ENCODE results near the gene KCNQ1.
"Not testable (repeated sequence)": the region's sequence is repeated elsewhere in the genome, so short reads cannot be mapped to it uniquely, and the experiment has no call there.

KCNQ1 gene

DNA sequence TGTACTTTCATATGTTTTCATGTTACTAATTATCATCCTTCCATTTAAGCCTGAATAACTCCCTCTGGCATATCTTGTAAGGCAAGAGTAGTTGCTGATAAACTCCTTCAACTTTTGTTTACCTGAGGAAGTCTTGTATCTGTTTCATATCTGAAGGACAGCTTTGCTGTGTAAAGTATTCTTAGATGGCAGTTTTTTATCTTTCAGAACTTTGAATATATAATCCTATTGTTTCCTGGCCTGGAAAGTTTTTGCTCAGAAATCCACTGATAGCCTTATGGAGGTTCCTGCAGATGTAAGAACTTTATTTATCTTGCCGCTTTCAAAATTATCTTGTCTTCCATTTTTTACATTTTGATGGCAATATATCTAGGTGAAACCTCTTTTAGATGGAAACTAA lies 185.9 kb downstream of the KCNQ1 start:
- DNase-seq = no peak

- DNase-seq = no peak
Measured at GRCh38 chr11:2631161-2631560, 186.4 kb downstream of the KCNQ1 start.

- not testable (repeated sequence) for DNase-seq
Measured at GRCh38 chr11:2639763-2640162, 195.0 kb downstream of the KCNQ1 start.

GRCh38 chr11:2641623-2642022 lies 196.8 kb downstream of the KCNQ1 start:
- DNase-seq = no peak

DNA sequence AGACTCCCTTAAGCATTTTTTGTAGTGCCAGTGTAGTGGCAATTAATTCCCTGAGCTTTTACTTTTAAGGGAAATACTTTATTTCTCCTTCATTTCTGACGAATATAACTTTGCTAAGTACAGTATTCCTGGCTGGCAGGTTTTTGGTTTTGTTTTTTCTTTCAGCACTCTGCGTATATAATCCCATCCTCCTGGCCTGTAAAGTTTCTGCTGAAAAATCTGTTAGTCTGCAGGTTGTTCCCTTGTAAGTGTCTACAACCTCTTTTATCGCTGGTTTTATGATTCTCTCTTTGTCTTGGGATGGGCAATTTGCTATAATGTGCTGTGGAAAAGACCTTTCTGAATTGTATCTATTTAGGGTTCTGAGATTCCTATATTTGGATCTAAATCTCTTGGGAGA lies 198.9 kb downstream of the KCNQ1 start:
- no peak for DNase-seq

GRCh38 chr11:2644844-2645778 lies 200.3 kb downstream of the KCNQ1 start:
- no peak for DNase-seq

- no peak for DNase-seq
Measured at GRCh38 chr11:2645779-2646118, 200.9 kb downstream of the KCNQ1 start.

DNA sequence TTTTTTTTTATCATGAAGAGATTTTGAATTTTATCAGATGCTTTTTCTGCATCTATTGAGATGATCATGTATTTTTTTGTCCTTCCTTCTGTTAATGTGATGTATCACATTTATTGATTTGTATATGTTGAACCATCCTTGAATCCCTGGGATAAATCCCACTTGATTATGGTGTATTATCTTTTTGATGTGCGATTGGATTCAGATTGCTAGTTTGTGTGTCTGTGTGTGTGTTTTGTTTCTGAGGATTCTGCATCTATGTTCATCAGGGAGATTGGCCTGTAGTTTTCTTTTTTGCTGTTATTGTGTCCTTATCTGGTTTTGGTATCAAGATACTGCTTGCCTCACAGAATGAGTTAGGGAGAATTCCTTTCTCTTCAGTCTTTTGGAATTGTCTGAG lies 202.4 kb downstream of the KCNQ1 start:
- no peak for DNase-seq

GRCh38 chr11:2647953-2648352 lies 203.1 kb downstream of the KCNQ1 start:
- no peak for DNase-seq

DNA sequence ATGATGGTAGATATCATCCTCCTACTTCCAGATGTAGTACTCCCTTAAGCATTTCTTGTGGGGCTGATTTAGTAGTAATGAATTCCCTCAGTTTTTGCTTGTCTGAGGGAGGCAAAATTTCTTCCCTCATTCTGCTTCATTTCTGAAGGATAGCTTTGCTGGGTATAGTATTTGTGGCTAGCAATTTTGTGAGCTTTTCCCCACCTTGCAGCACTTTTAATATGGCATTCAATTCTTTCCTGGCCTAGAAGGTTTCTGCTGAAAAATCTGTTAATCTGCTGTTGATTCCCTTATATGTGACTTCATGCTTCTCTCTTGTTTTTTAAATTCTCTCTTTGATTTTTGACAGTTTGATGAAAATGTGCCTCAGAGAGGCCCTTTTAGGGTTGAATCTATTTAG lies 204.6 kb downstream of the KCNQ1 start:
- DNase-seq = no peak

- DNase-seq = no peak
Measured at GRCh38 chr11:2649848-2650247, 205.0 kb downstream of the KCNQ1 start.

- DNase-seq = no peak
Measured at GRCh38 chr11:2650343-2650867, 205.6 kb downstream of the KCNQ1 start.

- no peak for DNase-seq
Measured at GRCh38 chr11:2651054-2651617, 206.3 kb downstream of the KCNQ1 start.

DNA sequence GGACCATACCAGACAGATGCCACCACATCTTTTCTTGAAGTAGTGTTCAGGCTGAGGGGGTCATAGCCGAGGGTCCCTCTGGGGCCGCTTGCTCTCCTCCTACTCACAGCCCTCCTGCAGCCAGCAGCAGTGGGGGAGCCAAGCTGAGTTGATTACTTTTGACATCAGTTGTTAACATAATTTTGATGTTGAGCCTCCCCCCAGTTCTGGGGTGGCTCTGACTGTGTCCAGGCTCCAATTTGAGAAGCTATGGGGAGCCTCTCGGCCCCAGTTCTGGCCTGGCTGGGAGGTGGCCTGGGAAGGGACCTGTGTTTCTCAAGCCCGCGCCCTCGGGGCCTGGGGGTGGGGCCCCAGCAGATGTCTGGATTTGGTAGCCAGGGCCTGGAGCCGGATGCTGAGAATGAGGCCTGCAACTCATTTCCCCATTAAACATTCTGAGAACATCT lies 207.0 kb downstream of the KCNQ1 start:
- DNase-seq = no peak

DNA sequence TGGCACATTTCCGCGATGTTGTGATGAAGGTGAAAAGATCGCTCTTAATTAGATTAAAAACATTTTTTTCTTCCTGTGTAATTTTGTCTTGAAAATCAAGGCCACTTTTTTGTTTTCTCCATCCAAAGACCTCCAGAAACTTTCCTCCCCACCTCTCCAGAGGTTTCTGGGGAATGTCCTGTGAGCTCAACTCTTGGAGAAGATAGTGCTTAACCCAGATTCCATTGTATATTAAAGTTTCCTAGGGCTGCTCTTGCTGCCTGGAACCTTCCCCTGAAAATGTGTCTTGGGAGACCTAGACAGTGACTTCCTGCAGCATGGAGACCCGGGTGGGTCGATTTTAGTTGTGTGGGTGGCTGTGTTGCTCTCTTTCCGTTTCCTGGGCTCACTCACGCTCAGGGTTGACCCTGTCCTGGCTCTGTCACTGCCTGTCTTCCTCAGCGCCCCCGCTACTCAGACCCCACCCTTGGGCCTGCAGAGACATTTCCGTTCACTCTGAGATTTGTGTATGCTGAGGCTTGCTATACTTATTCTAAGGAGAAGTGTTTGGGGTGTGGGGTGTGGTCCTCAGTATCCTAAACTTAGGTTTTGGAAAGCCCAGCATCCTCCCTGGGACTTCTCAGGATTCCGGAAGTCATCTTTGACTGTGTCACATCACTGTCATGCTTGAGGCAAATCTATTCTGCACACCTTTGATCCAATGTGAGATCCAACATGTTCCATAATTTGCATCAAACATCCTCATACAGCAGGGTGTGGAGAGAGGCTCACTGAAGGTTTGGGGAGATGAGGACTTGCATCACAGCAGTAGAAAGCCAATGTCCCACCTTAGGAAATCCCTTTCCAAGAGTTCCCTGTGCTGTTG lies 207.8 kb downstream of the KCNQ1 start:
- DNase-seq = no peak

DNA sequence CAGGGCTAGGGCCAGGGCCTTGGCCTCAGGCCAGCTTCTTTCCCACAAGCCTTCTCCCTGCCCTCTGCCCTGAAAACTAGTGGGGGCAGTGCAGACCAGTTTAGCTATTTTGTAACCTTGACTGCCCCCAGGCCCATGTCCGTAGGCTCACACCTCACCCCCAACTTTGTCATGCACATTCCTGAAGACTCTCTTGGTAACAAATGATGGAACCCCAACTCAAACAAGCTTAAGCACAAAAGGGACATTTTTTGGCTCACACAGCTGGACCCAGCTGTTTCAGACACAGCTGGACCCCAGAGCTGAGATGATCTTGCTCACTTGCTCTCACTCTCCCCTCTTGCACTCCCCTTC lies 208.4 kb downstream of the KCNQ1 start:
- no peak for DNase-seq

DNA sequence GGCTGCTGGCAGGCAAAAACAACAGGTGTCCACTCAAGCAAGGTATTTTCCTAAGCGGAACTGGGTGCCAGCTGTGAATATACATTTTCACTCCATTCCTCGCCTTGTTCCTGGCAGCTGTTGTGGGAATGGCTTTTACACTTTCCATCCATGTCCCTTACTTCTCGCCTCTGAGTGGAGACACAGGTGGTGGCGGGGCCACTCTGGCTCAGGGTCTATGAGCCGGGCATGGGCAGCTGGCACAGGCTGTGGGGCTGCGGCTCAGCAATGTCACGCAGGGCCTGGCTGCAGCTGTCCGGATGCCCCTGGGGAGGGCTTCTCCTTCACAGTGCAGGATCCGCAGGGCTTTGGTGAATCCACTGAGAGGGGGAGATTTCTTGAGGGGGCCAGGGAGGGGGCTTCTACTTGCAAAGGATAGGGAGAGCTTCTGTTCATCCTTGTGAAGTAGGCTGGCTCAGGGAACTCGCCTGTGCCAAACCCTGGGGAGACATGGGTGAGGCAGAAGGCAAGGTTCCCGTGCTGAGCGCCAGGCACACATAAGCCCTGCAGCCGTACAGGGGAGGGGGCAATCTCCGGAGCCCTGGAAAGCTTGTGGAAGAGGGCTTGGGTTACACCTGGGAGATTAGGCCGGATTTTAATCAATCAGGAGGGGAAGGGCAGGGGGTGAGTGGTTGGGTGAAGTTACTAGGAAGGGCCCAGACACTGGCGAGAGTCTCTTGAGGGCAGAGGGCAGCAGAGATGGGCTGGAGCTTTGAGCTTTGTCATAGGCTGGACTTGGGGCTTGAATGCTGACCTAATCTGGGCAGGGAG lies 209.3 kb downstream of the KCNQ1 start:
- no peak for DNase-seq

DNA sequence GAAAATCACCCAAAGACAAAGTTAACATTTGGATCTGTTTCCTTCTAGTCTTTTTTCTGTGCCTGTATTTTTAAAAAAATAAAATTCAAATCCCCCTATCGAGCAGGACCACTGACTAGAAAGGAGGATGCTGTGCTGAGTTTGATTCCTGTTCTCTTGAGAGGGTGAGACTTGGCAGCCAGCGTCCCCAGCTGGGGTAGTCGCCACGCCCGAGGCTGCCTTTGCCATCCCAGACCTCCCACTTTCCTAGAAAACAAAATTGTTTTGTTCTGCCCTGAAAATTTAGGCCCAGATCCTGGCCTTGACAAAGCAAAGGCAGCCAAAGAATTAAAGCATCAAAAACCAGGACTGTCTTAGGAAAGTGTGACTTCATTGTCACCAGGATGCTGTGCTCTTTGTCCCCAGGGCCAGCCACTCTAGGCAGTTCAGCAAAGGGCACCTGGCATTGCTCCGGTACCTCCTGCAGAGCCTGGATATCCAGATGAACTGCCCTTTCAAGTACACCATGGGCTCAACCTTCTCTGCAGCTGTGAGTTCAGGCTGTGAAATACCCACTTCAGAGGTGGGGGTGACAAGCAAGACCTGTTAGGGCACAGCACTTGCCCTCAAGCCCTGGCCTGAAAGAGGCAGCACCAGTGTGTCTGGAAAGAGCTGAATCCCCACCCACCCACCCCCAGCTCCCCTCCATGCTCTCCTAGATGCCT lies 210.4 kb downstream of the KCNQ1 start:
- no peak for DNase-seq

DNA sequence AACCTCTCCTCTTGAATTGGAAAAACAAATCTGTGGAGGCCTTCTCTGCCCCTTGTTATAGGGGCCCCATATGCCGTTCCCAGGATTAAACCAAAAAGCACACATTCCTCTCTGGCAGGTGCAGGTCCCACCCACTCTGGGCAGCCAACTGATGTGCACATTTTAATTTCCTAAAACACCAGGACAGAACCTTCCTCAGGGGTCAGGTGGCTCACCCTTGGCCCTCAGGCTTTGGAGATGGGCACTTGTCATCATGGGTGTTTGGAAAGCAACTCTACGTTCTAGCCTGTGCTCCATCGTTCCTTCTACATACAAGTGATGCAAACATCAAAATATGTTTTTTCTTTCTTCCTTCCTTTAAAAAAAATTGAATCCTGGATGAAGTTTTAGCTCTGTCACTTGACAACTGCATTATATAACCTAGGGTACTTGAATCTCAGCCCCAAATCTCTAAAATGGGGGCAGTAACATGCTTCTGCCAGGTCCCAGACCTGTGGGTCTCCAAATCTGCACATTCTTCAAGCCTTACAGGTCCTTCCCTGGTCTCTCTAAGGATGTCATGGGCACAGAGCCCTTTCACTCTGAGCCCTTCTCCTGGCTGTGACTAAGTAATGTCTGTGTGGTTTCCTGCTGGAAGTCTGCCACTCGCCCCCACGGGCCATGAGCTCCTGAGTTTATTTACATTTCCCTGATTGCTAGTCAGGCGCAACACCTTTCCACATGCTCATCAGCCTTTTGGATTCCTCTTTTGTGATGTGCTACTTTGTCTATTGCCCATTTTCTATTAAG lies 211.2 kb downstream of the KCNQ1 start:
- no peak for DNase-seq

GRCh38 chr11:2656859-2657258 lies 212.1 kb downstream of the KCNQ1 start:
- DNase-seq = no peak

DNA sequence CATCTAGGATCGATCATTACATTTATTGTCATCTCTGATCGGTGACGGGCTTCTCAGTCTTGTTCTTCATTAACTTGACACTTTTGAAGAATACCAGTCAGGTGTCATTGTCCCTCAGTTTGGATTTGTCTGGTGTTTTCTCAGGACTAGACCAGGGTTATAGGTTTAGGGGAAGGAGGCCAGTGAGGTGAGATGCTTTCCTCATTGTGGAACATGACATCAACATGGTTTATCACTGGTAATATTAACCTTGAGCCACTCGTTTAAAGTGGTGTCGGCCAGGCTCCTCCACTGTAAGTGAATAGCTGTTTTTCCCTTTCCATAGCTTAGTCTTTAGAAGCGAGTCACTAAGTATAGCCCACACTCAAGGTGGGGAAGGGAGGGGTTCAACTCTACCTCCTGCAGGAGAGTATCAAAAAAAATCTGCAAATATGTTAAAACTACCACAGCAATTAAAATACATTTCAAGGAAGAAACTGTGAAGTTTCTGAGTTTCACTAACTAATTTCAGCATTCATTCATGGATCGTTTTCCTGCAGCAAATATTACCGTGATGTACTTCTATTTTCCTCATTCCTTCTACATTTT lies 213.0 kb downstream of the KCNQ1 start:
- DNase-seq = no peak
